Activated B cell treated with CpG ODN at 0.5 μM for 24 hours (primary cell): Measurements from ENCODE around the gene RNF220. TPM values are rescaled to one million over a fixed set of nuclear protein-coding genes. Genes with fewer than 3 reads are reported as not detected.

Experiments
- ATAC-seq: fragments of 200-7000 bp; cut with Tn5 transposase; one replicate; pipeline ENCODE4 v1.10.0; 2021; ENCODE audit warnings: low read depth, mild to moderate bottlenecking, moderate library complexity
- CTCF ChIA-PET: fragments of 350-600 bp; sonication (Branson Sonifier 250); formaldehyde crosslinking; loops from one replicate; lab custom pipeline; 2021; ENCODE audit warnings: antibody characterized with exemption; lab: Charles Lee
- POLR2A ChIA-PET: fragments of 350-600 bp; sonication (Branson Sonifier 250); formaldehyde crosslinking; loops from one replicate; lab custom pipeline; 2021; ENCODE audit warnings: antibody characterized with exemption; lab: Charles Lee
- DNase-seq: peaks from one replicate; pipeline ENCODE4 v3.0.0; 2022
- H3K27ac Mint-ChIP-seq: one replicate; pipeline ENCODE4 v1.8.0; 2020; ENCODE audit warnings: mixed read lengths
- H3K27me3 Mint-ChIP-seq: one replicate; pipeline ENCODE4 v1.8.0; 2021; ENCODE audit warnings: mixed read lengths
- H3K36me3 Mint-ChIP-seq: one replicate; pipeline ENCODE4 v1.8.0; 2021; ENCODE audit warnings: low read depth, mixed read lengths
- H3K4me1 Mint-ChIP-seq: one replicate; pipeline ENCODE4 v1.8.0; 2021; ENCODE audit warnings: mixed read lengths
- H3K4me3 Mint-ChIP-seq: one replicate; pipeline ENCODE4 v1.8.0; 2020; ENCODE audit warnings: mild to moderate bottlenecking, mixed read lengths
- H3K9me3 Mint-ChIP-seq: one replicate; pipeline ENCODE4 v1.8.0; 2020; ENCODE audit warnings: mixed read lengths
- intact Hi-C: fragments of 100-400 bp; cut with micrococcal nuclease; formaldehyde crosslinking; loops from one replicate; pipeline ENCODE4 v1.15.1; 2024
- total RNA-seq: library from RNA; stranded (reverse); gene quantifications from 2 replicates; pipeline ENCODE4 v1.2.3, GENCODE V29; 2022
- TF ChIP-seq, protein P1 (sequence below): fragments of 200-600 bp; IDR thresholded peaks from one replicate; pipeline ENCODE4 v1.8.0; 2022; ENCODE audit warnings: antibody characterized with exemption, mild to moderate bottlenecking

The RNF220 gene
- total RNA-seq, 1 donor from 2014 or later = 103 TPM

- Mint-ChIP-seq H3K4me3 (no peak overlapping the region), H3K36me3 (no peaks in the 10 kb centered on the region), H3K4me1 (no peaks in the 10 kb centered on the region), H3K27me3 (no peaks in the 10 kb centered on the region), H3K9me3 (no peaks in the 10 kb centered on the region), H3K27ac (no peak overlapping the region)
- ATAC-seq (no peak), DNase-seq (no peak)
- ChIA-PET CTCF (no interaction called here), POLR2A (no interaction called here)
- intact Hi-C loops = no loop called here
- TF ChIP-seq, protein P1, sequence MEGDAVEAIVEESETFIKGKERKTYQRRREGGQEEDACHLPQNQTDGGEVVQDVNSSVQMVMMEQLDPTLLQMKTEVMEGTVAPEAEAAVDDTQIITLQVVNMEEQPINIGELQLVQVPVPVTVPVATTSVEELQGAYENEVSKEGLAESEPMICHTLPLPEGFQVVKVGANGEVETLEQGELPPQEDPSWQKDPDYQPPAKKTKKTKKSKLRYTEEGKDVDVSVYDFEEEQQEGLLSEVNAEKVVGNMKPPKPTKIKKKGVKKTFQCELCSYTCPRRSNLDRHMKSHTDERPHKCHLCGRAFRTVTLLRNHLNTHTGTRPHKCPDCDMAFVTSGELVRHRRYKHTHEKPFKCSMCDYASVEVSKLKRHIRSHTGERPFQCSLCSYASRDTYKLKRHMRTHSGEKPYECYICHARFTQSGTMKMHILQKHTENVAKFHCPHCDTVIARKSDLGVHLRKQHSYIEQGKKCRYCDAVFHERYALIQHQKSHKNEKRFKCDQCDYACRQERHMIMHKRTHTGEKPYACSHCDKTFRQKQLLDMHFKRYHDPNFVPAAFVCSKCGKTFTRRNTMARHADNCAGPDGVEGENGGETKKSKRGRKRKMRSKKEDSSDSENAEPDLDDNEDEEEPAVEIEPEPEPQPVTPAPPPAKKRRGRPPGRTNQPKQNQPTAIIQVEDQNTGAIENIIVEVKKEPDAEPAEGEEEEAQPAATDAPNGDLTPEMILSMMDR = no peak
Measured at GRCh38 chr1:44621841-44622286, 216.8 kb downstream of the RNF220 start.

- H3K27ac Mint-ChIP-seq = no peak overlapping the region
- H3K4me3 Mint-ChIP-seq = no peak overlapping the region
- ATAC-seq = no peak
- TF ChIP-seq, protein P1 = no peak
- intact Hi-C loops = no loop called here
- CTCF ChIA-PET = no interaction called here
- DNase-seq = no peak
- POLR2A ChIA-PET = no interaction called here
- no peaks in the 10 kb centered on the region for H3K27me3 Mint-ChIP-seq
- H3K9me3 Mint-ChIP-seq = no peaks in the 10 kb centered on the region
- no peaks in the 10 kb centered on the region for H3K36me3 Mint-ChIP-seq
- no peaks in the 10 kb centered on the region for H3K4me1 Mint-ChIP-seq
Measured at GRCh38 chr1:44624268-44624901, 219.3 kb downstream of the RNF220 start.

- POLR2A ChIA-PET = no interaction called here
- CTCF ChIA-PET = no interaction called here
- no peaks in the 10 kb centered on the region for H3K27me3 Mint-ChIP-seq
- TF ChIP-seq, protein P1 = no peak
- H3K4me1 Mint-ChIP-seq = no peaks in the 10 kb centered on the region
- H3K36me3 Mint-ChIP-seq = no peaks in the 10 kb centered on the region
- DNase-seq = no peak
- H3K4me3 Mint-ChIP-seq = no peak overlapping the region
- no peak overlapping the region for H3K27ac Mint-ChIP-seq
- intact Hi-C loops = no loop called here
- no peak for ATAC-seq
- H3K9me3 Mint-ChIP-seq = no peaks in the 10 kb centered on the region
Measured at GRCh38 chr1:44625348-44625747, 220.3 kb downstream of the RNF220 start.

- intact Hi-C loops = no loop called here
- Mint-ChIP-seq H3K27me3 (no peaks in the 10 kb centered on the region), H3K4me1 (peaks cover 31% of the 10 kb centered on the region), H3K36me3 (peaks cover 11% of the 10 kb centered on the region), H3K27ac (no peak overlapping the region), H3K4me3 (no peak overlapping the region), H3K9me3 (no peaks in the 10 kb centered on the region)
- ATAC-seq (no peak), DNase-seq (no peak)
- CTCF ChIA-PET = interaction anchor here (2.7 kb wide), 1 partner anchor 24 kb away, joined by 7 read pairs; no protein-coding TSS in a partner anchor
- POLR2A ChIA-PET = interaction anchor here (1.0 kb wide), 1 partner anchor 92 kb away, joined by 3 read pairs; no protein-coding TSS in a partner anchor
- TF ChIP-seq, protein P1 = no peak
Measured at GRCh38 chr1:44628962-44629756, 224.1 kb downstream of the RNF220 start.

DNA sequence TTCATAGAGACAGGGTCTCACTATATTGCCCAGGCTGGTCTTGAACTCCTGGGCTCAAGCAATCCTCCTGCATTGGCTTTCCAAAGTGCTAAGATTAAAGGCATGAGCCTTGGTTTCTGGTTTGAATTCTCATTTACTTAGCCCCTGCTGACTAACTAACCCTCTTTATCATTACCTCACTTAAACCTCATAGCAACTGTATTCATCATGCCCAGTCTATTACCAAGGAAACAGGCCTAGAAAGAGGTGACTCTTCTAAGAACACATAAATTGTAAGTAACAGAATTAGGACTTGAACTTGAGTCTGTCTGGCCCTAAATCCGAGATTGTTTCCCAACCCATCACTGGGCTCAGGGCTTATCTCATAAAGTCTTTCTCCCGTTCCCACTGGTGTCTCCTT, 225.1 kb downstream of the RNF220 start:
- Mint-ChIP-seq H3K4me1 (peaks cover 38% of the 10 kb centered on the region), H3K9me3 (no peaks in the 10 kb centered on the region), H3K36me3 (peaks cover 20% of the 10 kb centered on the region), H3K27ac (no peak overlapping the region), H3K27me3 (no peaks in the 10 kb centered on the region), H3K4me3 (peak overlapping the region; percentile 91)
- ATAC-seq (no peak), DNase-seq (no peak)
- intact Hi-C loops = loop anchor here (5.0 to 10.0 kb wide), 2 partner anchors 635 to 1617 kb away; partner anchors contain the start of genes CCDC24 and RAD54L
- POLR2A ChIA-PET = interaction anchor here (1.0 to 3.0 kb wide), 2 partner anchors 91 to 92 kb away, joined by 3 to 35 read pairs; no protein-coding TSS in a partner anchor
- TF ChIP-seq, protein P1 = no peak
- CTCF ChIA-PET = interaction anchor here (2.7 kb wide), 1 partner anchor 23 kb away, joined by 7 read pairs; no protein-coding TSS in a partner anchor
